SK-N-SH (cell line): ENCODE data around the gene KLHL41. TPM values are rescaled to one million over a fixed set of nuclear protein-coding genes. Genes with fewer than 3 reads are reported as not detected.

Experiments
- CTCF ChIA-PET: fragments of 300-600, 350-600 bp; formaldehyde crosslinking; extraction: SDS; loops from one replicate; lab custom pipeline; 2021; lab: Yijun Ruan, JAX
- POLR2A ChIA-PET: fragments of 350-600 bp; sonication (Branson Sonifier 250); formaldehyde crosslinking; extraction: SDS; loops from one replicate; lab custom pipeline; 2020; ENCODE audit warnings: antibody characterized with exemption, inconsistent platforms; lab: Yijun Ruan, JAX
- DNase-seq: peaks from one replicate; pipeline ENCODE4 v3.0.0; 2012
- H2AFZ ChIP-seq: fragments of 200-600 bp; sonication (generic); 2 replicates; pipeline ENCODE4 v1.8.1; 2016; ENCODE audit warnings: antibody characterized with exemption, mild to moderate bottlenecking, low read depth
- H3F3A ChIP-seq: fragments of 200-600 bp; sonication (generic); replicated peaks from 2 replicates; pipeline ENCODE3; 2016; ENCODE audit warnings: antibody characterized with exemption, mild to moderate bottlenecking; ENCODE audit not compliant: insufficient read depth
- H3K27ac ChIP-seq, 2 experiments: fragments of 200-500 bp in 1 of 2; fragments of 200-600 bp in 1 of 2; sonication (Bioruptor generic) in 1 of 2; sonication (generic), shearing (Covaris generic) in 1 of 2; 2 replicates each; pipeline versions ENCODE4 v1.5.1 to v1.6.1; 2014 to 2016; ENCODE audit warnings: low read depth in 2 of 2, inconsistent platforms in 1 of 2, low read length in 1 of 2, mild to moderate bottlenecking in 1 of 2, mixed read lengths in 1 of 2
- H3K27me3 ChIP-seq: fragments of 200-600 bp; sonication (generic), shearing (Covaris generic); 2 replicates; pipeline ENCODE4 v1.6.1; 2016; ENCODE audit warnings: mixed run types; ENCODE audit not compliant: insufficient read depth
- H3K36me3 ChIP-seq, 2 experiments: fragments of 200-500 bp in 1 of 2; fragments of 200-600 bp in 1 of 2; sonication (Bioruptor generic) in 1 of 2; sonication (generic) in 1 of 2; replicated peaks in 1 of 2; 2 replicates each; pipeline versions ENCODE3 to v1.5.1; 2014 to 2016; ENCODE audit warnings: low read length in 1 of 2, mild to moderate bottlenecking in 1 of 2; ENCODE audit not compliant: insufficient read depth in 2 of 2, control insufficient read depth in 1 of 2
- H3K4me1 ChIP-seq, 2 experiments: fragments of 200-500 bp in 1 of 2; fragments of 200-600 bp in 1 of 2; sonication (Bioruptor generic) in 1 of 2; sonication (generic), shearing (Covaris generic) in 1 of 2; 2 replicates each; pipeline versions ENCODE4 v1.5.1 to v1.6.1; 2014 to 2016; ENCODE audit warnings: low read depth in 1 of 2, low read length in 1 of 2, mixed run types in 1 of 2; ENCODE audit not compliant: insufficient read depth in 2 of 2, control insufficient read depth in 1 of 2
- H3K4me2 ChIP-seq: fragments of 200-600 bp; sonication (generic), shearing (Covaris generic); 2 replicates; pipeline ENCODE4 v1.6.1; 2017; ENCODE audit warnings: mixed run types
- H3K4me3 ChIP-seq, 2 experiments: fragments of 200-500 bp in 1 of 2; fragments of 200-600 bp in 1 of 2; sonication (Bioruptor generic) in 1 of 2; sonication (generic), shearing (Covaris generic) in 1 of 2; 2 replicates each; pipeline versions ENCODE4 v1.5.1 to v1.8.1; 2014 to 2016; ENCODE audit warnings: low read depth in 2 of 2, inconsistent platforms in 1 of 2, low read length in 1 of 2, mild to moderate bottlenecking in 1 of 2, mixed read lengths in 1 of 2, moderate library complexity in 1 of 2
- H3K79me2 ChIP-seq: fragments of 200-600 bp; sonication (generic); 2 replicates; pipeline ENCODE4 v1.8.1; 2017; ENCODE audit warnings: mild to moderate bottlenecking; ENCODE audit not compliant: insufficient read depth
- H3K9ac ChIP-seq: fragments of 200-600 bp; sonication (generic); 2 replicates; pipeline ENCODE4 v1.6.1; 2017; ENCODE audit warnings: mixed run types
- H3K9me2 ChIP-seq: fragments of 200-600 bp; sonication (generic); 2 replicates; pipeline ENCODE4 v1.6.1; 2017; ENCODE audit warnings: mixed run types
- H3K9me3 ChIP-seq: fragments of 200-600 bp; sonication (generic); 2 replicates; pipeline ENCODE4 v1.6.1; 2017; ENCODE audit warnings: mixed run types, mild to moderate bottlenecking, moderate library complexity
- H4K20me1 ChIP-seq: fragments of 200-600 bp; sonication (generic); 2 replicates; pipeline ENCODE4 v1.6.1; 2017; ENCODE audit warnings: mild to moderate bottlenecking, mixed run types; ENCODE audit not compliant: insufficient read depth
- FOSL2 ChIP-seq: IDR thresholded peaks from 2 replicates; pipeline ENCODE4 v1.4.0; 2012; ENCODE audit warnings: low read depth, mild to moderate bottlenecking, moderate library complexity, borderline replicate concordance
- FOXM1 ChIP-seq: IDR thresholded peaks from 2 replicates; pipeline ENCODE4 v1.4.0; 2012; ENCODE audit warnings: low read depth, mild to moderate bottlenecking
- JUND ChIP-seq: IDR thresholded peaks from 2 replicates; pipeline ENCODE4 v1.4.0; 2012
- MAX ChIP-seq: IDR thresholded peaks from 2 replicates; pipeline ENCODE4 v1.4.0; 2012; ENCODE audit warnings: low read depth
- MXI1 ChIP-seq: IDR thresholded peaks from 2 replicates; pipeline ENCODE4 v1.6.1; 2012; ENCODE audit warnings: mild to moderate bottlenecking, low read depth, low read length, improper control_type of control experiment
- NFIC ChIP-seq: IDR thresholded peaks from 2 replicates; pipeline ENCODE4 v1.4.0; 2012; ENCODE audit warnings: borderline replicate concordance
- NRF1 ChIP-seq: IDR thresholded peaks from 2 replicates; pipeline ENCODE4 v1.6.1; 2012; ENCODE audit warnings: low read depth, mild to moderate bottlenecking, low read length
- POLR2AphosphoS5 ChIP-seq: IDR thresholded peaks from 2 replicates; pipeline ENCODE4 v1.6.1; 2012; ENCODE audit warnings: low read depth, low read length
- RFX5 ChIP-seq: IDR thresholded peaks from 2 replicates; pipeline ENCODE4 v1.6.1; 2012; ENCODE audit warnings: mild to moderate bottlenecking, improper control_type of control experiment, low read length
- RXRA ChIP-seq: IDR thresholded peaks from 2 replicates; pipeline ENCODE4 v1.4.0; 2012; ENCODE audit warnings: low read depth, mild to moderate bottlenecking, borderline replicate concordance
- YY1 ChIP-seq: IDR thresholded peaks from 2 replicates; pipeline ENCODE4 v1.4.0; 2012; ENCODE audit warnings: low read depth, mild to moderate bottlenecking
- WGBS: methylation state at CpG from one replicate; pipeline ENCODE4 v1.1.6; 2017; ENCODE audit warnings: low lambda C conversion rate; 5-methylcytosine and 5-hydroxymethylcytosine counted together
- polyA plus RNA-seq, 3 experiments: library from polyadenylated mRNA; depleted of rRNA; stranded (reverse); fragments of >200 nt; gene quantifications; 2 replicates each; pipeline ENCODE4 v1.2.3, GENCODE V29; 2012

Gene KLHL41
- polyA plus RNA-seq (2012; rRNA removed): 0.26 and 0.42 TPM in 2 replicates
- 0.29 and 0.30 TPM in 2 replicates for polyA plus RNA-seq (2012; cell fraction: cytosol; rRNA removed)
- 0.47 and 0.80 TPM in 2 replicates for polyA plus RNA-seq (2012; cell fraction: nucleus; rRNA removed)

- no peak for DNase-seq
- TF ChIP-seq YY1: no peak
- no peak for TF ChIP-seq MAX
- peak; percentile 32; the same call in 1 of the 2 replicates for TF ChIP-seq JUND
- TF ChIP-seq FOSL2: peak; percentile 72; the same call in 1 of the 2 replicates
- Histone ChIP-seq H2AFZ (no peak within 1 kb of the TSS; the same call in 1 of the 2 replicates), H3K9ac (no peak within 1 kb of the TSS; the same call in 1 of the 2 replicates), H3K27ac (peak within 1 kb of the TSS in 1 of 2 experiments; percentile 48; a peak in 3 of 4 replicates), H4K20me1 (no peaks in the 10 kb centered on the region), H3K9me2 (no peaks in the 10 kb centered on the region), H3K4me3 (no peak within 1 kb of the TSS; a peak in 1 of 4 replicates), H3K4me2 (peak within 1 kb of the TSS; percentile 44; the same call in 1 of the 2 replicates), H3K79me2 (no peaks in the 10 kb centered on the region), H3K4me1 (0 out of 4 replicates have a peak, but pooled peaks cover 0 to 9% of the 10 kb centered on the region in 2 experiments), H3K27me3 (no peaks in the 10 kb centered on the region), H3K36me3 (peaks cover 0 to under 1% of the 10 kb centered on the region in 2 experiments), H3F3A (peaks cover 17% of the 10 kb centered on the region), H3K9me3 (no peaks in the 10 kb centered on the region)
- CTCF ChIA-PET: no interaction called here
- WGBS: 74% methylated on average over 4 of the region's 4 CpGs
- POLR2A ChIA-PET: no interaction called here
These were observed at the start of gene KLHL41 for GRCh38 chr2:169509298-169509885. Gene KLHL41 (plus strand): TSS chr2:169509702. CDS start chr2:169509779, 77 bp downstream.

GRCh38 chr2:169461143-169461542, 48.4 kb upstream of the KLHL41 start:
- H3F3A ChIP-seq: peaks cover 9% of the 10 kb centered on the region
- no peak overlapping the region for H3K4me2 ChIP-seq
- no peaks in the 10 kb centered on the region for H3K79me2 ChIP-seq
- no peak overlapping the region for H3K27ac ChIP-seq
- H4K20me1 ChIP-seq: no peaks in the 10 kb centered on the region
- H2AFZ ChIP-seq: no peak overlapping the region
- CTCF ChIA-PET: interaction anchor here (0.7 to 1.2 kb wide), 3 partner anchors 8 to 9 kb away, joined by 3 to 4 read pairs (median 3); no protein-coding TSS in a partner anchor
- TF ChIP-seq FOXM1 (no peak), POLR2AphosphoS5 (no peak), NRF1 (no peak), RFX5 (no peak), MXI1 (no peak), NFIC (no peak), RXRA (no peak)
- TF ChIP-seq, all 33 proteins: peak for 0
- no peaks in the 10 kb centered on the region for H3K36me3 ChIP-seq
- DNase-seq: no peak
- no peaks in the 10 kb centered on the region for H3K9me3 ChIP-seq
- H3K9ac ChIP-seq: no peak overlapping the region
- POLR2A ChIA-PET: no interaction called here
- H3K9me2 ChIP-seq: no peaks in the 10 kb centered on the region
- WGBS: 80% methylated on average over 1 of the region's 1 CpG
- no peaks in the 10 kb centered on the region for H3K27me3 ChIP-seq
- peaks cover 0 to 3% of the 10 kb centered on the region in 2 experiments; a peak in 1 of 4 replicates for H3K4me1 ChIP-seq
- H3K4me3 ChIP-seq: no peak overlapping the region
